HG03565 (cell line): ENCODE results near the gene PRR29.
"Not testable (repeated sequence)": the region's sequence is repeated elsewhere in the genome, so short reads cannot be mapped to it uniquely, and the experiment has no call there.

ENCODE experiments used
- ATAC-seq: cut with Tn5 transposase; IDR thresholded peaks from one replicate; pipeline ENCODE4 v1.9.1; 2021; ENCODE audit warnings: mild to moderate bottlenecking, moderate library complexity; ENCODE audit not compliant: unreplicated experiment

PRR29 gene

DNA sequence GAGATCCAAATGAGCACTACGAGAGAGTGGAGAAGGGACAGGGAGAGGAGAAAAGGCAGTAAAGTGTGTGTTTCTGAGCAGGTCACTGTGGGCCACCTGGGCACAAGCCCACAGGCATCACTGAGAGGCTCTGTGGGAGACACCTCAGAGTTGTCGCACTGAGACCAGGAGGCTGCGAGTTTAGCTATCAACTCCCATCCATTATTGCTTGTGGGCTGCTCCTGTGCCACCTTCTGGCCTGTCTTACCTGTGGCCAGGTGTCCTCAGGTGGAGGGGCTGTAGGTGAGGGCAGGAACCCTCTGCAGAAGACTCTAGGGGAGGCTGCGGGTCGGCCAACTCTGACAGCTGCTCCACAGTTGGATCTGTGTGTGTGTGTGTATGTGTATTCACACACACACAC lies 2.5 kb upstream of the PRR29 start:
- ATAC-seq, result no peak

DNA sequence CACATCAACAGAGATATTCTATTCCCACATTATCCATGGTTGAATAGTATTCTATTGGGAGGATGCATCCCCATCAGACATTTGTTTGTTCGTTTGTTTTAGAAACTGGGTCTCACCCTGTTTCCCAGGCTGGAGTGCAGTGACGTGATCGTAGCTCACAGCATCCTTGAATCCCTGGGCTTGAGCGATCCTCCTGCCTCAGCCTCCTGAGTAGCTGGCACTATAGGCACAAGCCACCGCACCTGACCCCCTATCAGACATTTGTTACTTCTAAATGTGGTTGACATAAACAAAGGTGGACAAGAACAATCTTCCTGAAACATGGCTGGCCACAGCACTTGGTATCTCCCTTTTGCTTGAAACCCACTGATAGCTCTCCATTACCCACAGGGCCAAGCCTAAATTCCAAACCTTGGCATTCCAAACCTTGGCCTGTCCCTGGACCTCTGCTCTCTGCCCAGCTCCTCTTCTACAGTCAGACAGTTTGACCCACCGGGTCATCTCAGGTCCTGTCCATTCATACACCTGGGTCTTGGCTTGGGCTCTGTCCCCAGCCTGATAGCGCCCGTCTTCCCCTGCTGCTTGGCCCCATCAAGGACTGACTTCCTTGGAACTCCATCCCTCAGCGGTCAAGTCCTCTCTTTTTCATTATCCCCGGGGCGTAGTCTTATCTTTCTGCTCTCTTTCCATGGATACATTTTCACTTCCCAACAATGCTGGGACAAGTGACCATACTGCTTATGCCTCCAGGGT lies 1.5 kb upstream of the PRR29 start:
- no peak for ATAC-seq

DNA sequence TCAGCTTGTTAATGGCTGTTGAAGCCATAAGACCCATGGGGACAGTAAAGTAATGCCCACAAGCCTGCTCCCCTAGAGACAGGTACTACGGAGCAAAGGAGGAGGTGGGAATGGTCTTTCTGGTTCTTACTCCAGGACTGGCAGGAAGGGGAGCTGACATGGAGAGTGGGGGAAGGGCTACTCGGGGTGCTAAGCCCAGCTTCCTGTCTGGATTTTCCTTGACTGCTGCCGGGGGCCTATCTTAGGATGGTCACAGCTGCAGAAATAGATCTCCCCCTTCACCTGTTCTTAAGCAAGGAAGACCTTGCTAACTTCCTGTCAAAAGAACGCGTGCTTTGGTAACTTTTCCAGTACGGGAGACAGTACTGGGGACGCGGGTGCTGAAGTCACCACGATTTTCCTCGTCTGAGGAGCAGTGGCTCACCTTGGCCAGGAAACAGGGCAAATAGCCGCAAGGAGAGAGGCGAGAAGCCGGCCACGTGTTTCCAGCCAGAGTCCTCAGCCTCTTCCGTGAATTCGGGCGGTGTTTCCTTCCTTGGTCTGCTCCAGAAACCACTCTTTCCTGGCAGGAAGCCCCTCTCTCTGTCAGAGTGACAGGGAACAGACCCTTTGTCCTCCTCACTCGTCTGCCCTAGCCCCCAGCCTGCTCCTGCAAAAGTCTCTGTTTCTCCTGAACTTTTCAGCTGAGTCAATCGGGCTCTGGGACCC lies 656 bp upstream of the PRR29 start:
- ATAC-seq, result no peak

DNA sequence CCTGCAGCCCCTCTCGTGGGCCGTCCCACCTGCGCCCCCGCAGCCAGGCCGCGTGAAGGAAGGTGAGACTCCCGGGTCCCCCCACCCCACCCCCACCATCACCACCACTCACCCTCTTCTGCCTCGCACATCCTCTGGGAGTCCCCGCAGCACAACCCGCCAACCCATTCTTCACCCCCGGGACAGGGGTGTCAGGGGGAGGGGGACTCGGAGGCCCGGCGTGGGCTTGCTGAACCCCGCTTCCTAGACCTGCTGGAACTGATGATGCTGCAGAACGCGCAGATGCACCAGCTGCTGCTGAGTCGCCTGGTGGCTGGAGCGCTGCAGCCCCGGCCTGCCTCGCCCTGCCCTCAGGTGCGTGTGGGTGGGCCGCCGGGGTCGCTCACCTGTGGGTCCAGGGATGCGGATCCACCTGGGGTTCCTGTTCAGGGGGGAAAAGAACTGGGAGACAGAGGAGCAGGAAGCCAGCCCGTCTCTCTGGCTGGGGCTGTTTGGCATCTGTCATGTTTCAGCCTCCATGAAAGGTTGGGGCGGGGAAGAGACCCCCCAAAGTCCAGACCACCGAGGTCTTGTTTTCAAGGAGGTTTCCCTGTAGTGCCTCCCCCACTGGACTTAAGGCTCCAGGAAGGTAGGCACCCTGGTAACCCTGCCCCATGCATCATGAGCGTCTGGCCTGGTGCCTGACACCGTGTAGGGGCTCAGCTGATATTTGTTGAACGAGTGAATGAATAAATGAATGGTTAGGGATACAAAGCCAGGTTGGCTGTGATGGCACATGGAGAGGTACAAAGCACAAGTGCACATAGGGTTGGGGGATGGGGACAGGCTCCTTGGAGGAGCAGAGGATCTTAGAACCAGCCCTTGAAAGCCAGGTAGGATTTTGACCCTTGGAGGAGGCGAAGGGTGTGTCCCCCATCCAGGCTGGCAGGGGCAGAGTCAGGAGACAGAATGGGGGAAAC lies 849 bp downstream of the PRR29 start:
- no peak for ATAC-seq

DNA sequence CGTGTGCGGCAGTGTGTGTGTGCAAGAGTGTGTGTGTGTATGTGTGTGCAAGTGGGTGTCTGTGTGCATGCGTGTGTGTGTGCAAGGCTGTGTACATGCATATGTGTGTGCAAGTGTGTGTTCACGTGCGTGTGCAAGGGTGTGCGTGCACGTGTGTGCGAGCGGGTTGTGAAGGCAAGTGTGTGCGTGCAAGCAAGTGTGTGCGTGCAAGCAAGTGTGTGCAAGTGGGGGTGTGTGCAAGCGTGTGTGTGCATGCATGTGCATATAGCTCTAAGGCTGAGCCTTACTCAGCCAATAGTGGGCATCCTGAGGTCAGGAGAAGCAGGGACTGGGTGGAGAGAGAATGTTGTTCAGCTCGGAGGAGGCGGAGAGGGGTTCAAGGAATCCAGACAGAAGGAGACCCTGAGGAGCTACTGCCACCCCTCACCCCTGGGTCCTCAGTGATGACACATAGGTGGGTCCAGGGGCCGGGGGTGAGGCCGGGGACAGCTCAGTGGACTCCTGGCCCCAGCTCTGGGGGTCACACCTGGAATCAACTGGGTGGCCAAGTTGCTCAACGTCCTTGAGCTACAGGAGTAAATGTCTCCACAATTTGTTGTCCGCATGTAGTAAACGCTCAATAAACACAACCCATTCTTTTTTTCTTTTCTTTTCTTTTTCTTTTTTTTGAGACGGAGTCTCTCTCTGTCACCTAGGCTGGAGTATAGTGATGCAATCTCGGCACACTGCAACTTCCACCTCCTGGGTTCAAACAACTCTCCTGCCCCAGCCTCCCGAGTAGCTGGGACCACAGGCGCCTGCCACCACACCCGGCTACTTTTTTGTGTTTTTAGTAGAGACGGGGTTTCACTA lies 1.8 kb downstream of the PRR29 start:
- no peak for ATAC-seq

GRCh38 chr17:64001091-64001579 lies 3.0 kb downstream of the PRR29 start:
- ATAC-seq, result no peak

DNA sequence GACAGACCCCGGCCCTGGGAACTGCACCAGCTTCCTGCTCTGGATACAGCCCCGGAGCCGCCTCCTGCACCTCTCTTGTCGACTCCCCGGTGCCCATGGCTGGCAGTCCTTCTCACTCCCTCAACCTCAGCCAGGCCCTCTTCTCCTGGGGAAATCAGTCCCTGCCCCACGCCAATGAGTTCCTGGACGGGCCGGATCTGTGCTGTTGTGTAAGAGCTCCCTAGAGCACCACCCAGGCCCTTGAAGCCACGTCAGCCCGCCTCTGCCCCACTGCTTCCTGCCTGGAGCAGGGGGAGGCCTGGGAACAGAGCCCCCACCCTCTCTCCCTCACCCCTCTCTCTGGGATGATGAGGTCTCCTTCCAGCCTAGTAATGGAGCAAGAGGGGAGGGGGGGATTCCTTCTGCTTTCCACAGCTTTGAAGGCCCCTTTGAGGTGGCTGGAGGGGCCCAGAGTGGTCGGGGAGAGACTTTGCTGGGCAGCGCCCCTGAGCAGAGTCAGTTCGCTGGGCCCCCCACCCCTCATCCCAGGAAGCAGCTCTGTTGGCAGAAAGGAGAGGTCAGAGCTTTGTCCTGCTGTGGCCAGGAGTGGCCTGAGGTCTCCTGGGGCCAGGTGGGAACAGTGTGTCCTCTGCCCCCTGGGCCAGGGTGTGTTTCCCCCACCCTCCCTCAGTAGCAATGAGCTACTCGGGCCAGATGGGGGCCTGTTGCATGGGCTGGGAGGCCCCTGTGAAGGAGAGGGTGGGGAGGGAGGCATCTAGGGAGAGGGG lies 3.8 kb downstream of the PRR29 start:
- no peak for ATAC-seq

DNA sequence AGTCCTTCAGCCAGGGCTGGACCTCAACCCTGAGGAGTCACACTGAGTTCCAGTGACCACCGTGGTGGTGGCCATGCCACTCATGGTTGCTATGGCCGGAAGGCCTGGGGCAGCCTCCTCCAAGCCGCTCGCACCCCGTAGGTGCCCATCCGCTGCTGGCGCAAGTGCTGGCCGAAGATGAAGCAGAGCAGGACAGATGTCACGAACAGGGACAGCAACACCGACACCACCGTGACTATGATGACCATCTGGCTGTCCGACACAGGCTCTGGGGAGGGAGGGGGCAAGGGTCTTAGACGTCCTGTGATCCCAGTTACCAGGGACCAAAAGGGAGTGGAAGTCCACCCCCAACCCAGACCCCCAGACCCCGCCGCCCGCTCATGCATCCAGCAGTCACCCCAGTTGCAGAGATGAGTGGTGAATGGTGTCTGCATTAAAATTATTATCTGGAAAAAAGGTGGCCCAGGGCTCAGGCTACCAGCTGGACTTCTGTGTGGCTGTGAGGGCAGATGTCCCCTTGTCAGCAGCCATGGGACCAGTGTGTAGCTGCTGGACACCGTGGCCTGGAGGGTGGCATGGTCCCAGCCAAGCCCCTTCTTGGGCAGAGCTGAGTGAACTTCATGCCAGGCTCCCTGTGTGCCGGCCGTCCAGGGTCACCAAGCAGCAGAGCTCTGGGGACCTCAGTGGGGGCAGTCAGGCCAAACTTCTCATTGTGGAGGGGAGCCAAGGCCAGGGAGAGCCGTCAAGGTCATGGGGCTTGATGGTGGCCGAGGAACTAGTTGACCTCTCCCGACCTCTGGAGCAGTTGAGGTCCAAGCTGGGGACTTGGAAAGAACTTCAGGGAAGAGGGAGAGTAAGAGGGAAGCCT lies 4.7 kb downstream of the PRR29 start:
- ATAC-seq, result no peak

GRCh38 chr17:64003526-64004121 lies 5.5 kb downstream of the PRR29 start:
- no peak for ATAC-seq

GRCh38 chr17:64004218-64004770 lies 6.1 kb downstream of the PRR29 start:
- no peak for ATAC-seq

- ATAC-seq, result no peak
Observed at GRCh38 chr17:64004903-64005733, 7.0 kb downstream of the PRR29 start.

DNA sequence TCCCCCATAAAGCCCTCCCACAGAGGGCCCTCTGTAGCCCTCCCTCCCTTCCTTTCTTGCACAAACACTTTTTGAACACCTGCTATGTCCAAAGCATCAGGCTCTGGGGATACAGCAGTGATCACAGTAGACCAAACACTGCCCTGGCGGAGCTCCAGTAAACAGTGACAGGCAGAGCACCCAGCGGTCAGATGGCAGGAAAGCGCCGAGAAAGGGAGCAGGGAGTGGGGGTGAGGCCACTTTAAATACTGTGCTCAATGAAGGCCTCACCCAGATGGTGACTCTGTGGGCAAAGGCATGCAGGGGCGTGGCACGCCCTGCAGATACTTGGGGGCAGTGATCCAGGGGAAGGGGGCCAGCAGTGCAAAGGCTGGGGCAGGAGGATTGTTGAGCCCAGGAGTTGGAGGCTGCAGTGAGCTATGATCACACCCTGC lies 7.6 kb downstream of the PRR29 start:
- ATAC-seq, result no peak

DNA sequence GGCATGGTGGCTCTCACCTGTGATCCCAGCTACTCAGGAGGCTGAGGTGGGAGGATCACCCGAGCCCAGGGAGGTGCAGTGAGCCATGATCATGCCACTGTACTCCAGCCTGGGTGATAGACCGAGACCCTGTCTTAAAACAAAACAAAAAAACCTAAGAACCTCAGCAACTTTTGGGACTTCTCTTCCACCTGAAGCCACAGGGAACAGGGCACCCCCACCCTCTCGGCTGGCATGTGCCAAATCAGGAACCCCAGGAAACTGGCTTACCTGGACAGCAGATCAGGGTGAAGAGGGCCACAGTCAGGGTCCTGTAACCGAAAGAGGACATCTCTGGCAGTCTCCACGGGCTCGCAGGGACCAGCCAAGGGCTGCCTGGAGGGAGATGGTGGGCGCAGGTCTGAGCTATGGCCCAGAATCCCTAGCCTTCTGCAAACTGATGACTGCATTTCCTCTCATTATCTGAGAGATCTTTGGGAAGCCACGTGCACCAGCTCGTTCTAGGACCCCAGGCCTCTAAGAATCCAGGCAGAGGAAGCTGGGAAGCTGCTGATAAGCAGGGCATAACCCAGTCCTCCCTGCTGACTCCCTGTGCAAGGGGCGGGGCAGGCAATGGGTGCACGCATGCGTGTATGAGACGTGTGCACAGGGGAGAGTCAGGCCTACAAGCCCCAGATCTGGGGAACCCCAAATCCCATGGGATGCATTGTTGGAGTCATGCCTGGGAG lies 8.4 kb downstream of the PRR29 start:
- ATAC-seq, result no peak

- not testable (repeated sequence) for ATAC-seq
Observed at GRCh38 chr17:64007089-64007837, 9.1 kb downstream of the PRR29 start.

- ATAC-seq, result no peak
Observed at GRCh38 chr17:64007838-64008282, 9.7 kb downstream of the PRR29 start.

DNA sequence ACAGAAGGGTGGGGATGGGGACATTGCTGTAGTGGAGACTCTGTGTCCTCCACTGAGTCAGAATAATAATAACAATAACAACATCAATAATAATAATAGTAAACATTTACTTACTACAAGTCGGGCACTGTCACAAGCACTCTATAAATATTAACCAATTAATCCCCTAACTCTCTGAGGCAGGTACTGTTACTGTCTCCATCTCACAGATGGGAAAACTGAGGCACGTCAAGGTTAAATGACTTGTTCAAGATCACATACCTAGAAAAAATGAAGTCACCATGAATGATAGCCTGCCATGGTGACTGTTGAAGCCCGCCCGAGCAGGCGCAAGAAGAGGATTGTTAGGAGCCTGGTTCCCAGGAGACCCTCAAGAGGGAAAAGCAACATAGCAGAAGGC lies 10.2 kb downstream of the PRR29 start:
- ATAC-seq, result no peak
